KG1 (cell line): ENCODE results near the gene TERC.
"Not testable (repeated sequence)": the region's sequence is repeated elsewhere in the genome, so short reads cannot be mapped to it uniquely, and the experiment has no call there.

ENCODE experiments used
- DNase-seq: peaks from one replicate; lab custom pipeline; 2025; lab: John Stamatoyannopoulos, UW

The TERC gene

GRCh38 chr3:169771497-169772304 is 6.8 kb upstream of the TERC start:
- DNase-seq, result peak; percentile 79

- peak; percentile 65 for DNase-seq
These were observed 4.7 kb upstream of the TERC start, which contains the start of gene ACTRT3 for GRCh38 chr3:169769287-169770181. ACTRT3 (minus strand) TSS chr3:169769561; CDS start chr3:169769520, 41 bp downstream.

GRCh38 chr3:169764312-169764881 is 463 bp downstream of the TERC start:
- DNase-seq, result no peak

GRCh38 chr3:169760479-169760878 is 4.4 kb downstream of the TERC start:
- no peak for DNase-seq

- DNase-seq, result no peak
These were observed 5.6 kb downstream of the TERC start for GRCh38 chr3:169759256-169759655.

GRCh38 chr3:169758359-169758994 is 6.4 kb downstream of the TERC start:
- no peak for DNase-seq

- no peak for DNase-seq
These were observed 9.4 kb downstream of the TERC start for GRCh38 chr3:169755488-169755887.

- DNase-seq, result no peak
These were observed 10.1 kb downstream of the TERC start for GRCh38 chr3:169754711-169755110.

GRCh38 chr3:169751875-169752274 is 13.0 kb downstream of the TERC start:
- no peak for DNase-seq

- no peak for DNase-seq
These were observed 14.2 kb downstream of the TERC start for GRCh38 chr3:169750665-169751064.

GRCh38 chr3:169748670-169749069 is 16.2 kb downstream of the TERC start:
- no peak for DNase-seq

- no peak for DNase-seq
These were observed 17.9 kb downstream of the TERC start for GRCh38 chr3:169746924-169747323.

GRCh38 chr3:169744366-169745054 is 20.4 kb downstream of the TERC start:
- DNase-seq, result no peak

GRCh38 chr3:169739067-169739466 is 25.8 kb downstream of the TERC start:
- DNase-seq, result no peak

- not testable (repeated sequence) for DNase-seq
These were observed 33.0 kb downstream of the TERC start for GRCh38 chr3:169731857-169732256.

GRCh38 chr3:169722724-169723123 is 42.1 kb downstream of the TERC start:
- DNase-seq, result no peak

- DNase-seq, result not testable (repeated sequence)
These were observed 46.4 kb downstream of the TERC start for GRCh38 chr3:169718415-169718814.
